COLO668 (cell line): ENCODE results near the gene NECTIN1.

Experiments
- DNase-seq: peaks from one replicate; lab custom pipeline; 2025; ENCODE audit not compliant: unreplicated experiment; lab: John Stamatoyannopoulos, UW

NECTIN1 gene

GRCh38 chr11:119694334-119694733 lies 34.7 kb downstream of the NECTIN1 start:
- peak; percentile 13 for DNase-seq

GRCh38 chr11:119693253-119693815 lies 35.7 kb downstream of the NECTIN1 start:
- DNase-seq, result peak; percentile 6

GRCh38 chr11:119692540-119692820 lies 36.5 kb downstream of the NECTIN1 start:
- no peak for DNase-seq

DNA sequence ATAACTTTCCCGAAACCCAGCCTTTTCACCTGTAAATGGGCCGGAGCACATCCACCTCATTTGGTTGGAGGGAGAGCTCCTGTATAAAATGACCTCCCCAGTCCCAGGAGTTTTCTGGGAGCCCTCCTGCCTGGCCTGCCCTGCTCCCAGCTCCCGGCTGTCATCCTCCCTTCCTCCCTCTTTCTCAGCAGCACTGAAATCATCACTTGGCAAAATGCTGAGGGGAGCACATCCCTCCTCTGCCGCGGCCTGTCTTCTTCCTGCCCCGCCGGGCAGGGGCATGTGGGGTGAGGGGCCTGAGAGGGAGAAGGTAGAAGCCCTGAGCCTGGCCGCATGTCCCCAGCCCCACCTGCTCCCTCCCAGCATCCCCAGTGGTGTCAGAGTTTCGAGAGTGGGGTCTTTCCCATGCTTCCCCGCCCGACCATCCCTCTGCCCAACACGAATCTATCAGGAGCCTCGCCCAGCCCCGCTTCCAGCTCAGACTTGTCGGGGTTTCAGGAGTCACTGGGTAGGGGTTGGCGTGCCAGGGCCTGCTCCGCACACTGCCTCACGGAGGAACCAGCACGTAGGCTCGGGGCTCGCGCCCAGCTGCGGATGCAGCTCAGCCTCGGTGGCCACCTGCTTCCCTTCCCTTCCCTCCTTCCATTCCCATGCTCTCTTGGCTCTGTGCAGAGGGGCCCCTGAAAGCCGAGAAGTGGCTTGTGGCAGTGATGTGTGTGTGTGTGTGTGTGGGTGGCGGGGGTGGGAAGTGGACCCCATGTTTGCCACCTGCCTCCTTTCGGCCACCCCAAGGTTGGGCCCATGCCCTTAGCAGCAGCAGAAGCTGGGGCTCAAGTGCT lies 37.1 kb downstream of the NECTIN1 start:
- DNase-seq, result peak; percentile 34

- no peak for DNase-seq
Observed at GRCh38 chr11:119691020-119691666, 37.9 kb downstream of the NECTIN1 start.

DNA sequence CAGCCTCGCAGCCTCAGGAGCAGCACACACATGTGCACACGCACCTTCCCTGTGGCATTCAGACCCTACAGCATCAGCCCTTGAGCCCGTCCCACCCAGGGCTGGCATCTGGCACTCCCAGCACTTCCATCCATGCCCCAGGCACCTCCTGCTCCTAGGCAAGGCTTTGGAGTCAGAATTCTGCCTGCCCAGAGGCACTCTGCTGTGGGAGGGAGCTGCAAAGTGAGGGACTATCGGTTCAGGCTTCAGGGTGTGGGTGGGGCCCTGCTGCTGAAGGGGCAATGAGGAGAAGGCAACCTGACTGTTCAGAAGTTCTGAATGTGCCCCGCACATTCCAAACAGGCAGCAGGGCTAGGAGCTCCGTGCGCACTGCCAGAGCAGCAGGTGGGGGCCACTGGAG lies 39.7 kb downstream of the NECTIN1 start:
- DNase-seq, result no peak

GRCh38 chr11:119688356-119688755 lies 40.6 kb downstream of the NECTIN1 start:
- DNase-seq, result no peak

DNA sequence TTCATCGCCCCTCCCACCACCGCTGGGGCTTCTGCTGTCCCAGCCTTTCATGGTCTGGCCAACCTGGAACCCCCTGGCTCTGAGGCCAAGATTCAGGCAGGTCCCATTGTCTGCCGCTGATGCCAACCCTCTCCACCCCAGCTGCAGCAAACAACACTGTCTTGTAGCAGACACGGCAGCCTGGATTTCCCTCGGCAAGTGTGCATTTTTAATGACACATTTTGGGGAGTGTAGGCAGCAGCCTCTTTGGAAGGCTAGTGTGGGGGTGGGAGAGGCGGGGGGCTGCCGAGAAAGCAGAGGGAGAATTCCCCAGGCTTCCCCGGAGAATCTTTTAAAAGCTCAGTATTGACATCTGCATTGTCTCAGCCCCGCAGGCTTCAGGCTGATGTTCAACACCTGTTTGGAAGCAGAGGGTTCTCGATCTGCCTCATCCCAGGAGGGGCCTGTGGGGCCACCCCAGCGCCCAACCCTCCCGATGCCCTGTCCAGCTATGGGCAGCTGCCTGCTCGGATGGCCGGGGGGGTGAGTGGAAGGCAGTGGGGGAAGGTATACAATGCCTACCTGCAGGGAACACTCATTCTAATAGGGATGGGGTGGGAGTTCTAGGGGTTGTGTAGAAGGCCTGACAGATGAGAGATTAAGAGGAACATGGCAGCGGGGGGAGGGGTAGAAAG lies 41.5 kb downstream of the NECTIN1 start:
- DNase-seq, result no peak

DNA sequence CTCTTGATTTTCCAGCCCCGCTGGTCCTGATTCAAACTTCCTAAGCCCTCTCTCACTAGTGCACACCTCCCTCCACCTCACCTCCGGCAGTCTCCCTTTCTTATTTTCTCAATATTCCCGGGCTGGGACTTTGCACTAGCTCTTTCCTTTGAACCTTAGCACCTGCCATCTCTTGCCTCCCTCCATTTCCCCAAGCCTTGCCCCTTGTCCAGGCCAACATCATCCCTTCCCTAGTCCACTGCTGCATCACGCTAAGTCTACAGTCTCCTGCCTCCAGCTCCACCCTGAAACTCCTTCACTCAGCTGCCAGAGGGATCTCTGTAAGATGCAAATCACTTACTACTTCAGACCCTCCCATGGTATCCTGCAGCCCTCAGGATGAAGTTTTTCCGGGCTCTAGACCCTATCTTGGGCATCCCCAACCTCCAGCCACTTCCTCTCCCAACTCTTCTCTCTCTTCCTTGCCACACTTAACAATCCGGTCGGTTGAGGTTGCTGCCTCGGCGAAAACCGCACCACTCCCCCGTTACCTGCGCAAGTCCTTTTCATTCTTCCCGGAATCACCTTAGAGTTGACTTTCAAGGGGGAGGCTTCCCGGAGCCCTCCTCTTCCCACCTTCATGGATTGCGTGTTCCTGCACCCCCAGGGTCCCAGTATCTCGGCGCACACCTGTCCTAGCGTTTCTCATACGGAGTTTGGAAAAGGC lies 42.7 kb downstream of the NECTIN1 start:
- no peak for DNase-seq

DNA sequence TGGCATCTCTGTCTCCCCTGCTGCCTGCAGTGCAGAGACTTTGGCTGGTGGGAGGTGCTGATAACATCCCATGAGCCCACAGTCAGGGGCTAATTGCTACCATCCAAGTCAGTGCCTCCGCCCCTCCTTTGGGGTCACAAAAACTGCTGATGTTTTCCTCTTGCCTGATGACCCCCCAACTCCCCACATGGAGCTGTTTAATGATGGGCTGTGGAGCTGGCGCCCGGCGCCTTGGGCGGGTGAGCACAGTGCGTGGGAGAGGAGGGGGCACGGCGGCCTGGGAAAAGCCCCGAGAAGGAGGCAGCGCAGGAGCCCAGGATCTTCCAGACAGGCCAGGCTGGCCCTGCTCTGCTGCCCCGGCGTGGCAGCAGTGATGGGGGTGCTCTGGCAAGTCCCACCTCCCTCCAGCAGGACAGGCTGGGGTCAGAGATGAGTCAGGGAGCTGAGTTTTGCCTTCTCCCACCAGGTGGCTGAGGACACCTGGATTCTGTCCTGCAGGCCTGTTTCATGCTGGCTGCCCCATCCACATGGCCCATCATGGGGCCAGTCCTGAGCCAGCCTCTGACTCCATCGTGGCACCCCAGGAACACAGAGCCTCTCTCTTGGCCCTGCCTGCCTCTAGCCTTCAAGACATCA lies 43.8 kb downstream of the NECTIN1 start:
- DNase-seq, result no peak

GRCh38 chr11:119684361-119685110 lies 44.5 kb downstream of the NECTIN1 start:
- peak; percentile 25 for DNase-seq

DNA sequence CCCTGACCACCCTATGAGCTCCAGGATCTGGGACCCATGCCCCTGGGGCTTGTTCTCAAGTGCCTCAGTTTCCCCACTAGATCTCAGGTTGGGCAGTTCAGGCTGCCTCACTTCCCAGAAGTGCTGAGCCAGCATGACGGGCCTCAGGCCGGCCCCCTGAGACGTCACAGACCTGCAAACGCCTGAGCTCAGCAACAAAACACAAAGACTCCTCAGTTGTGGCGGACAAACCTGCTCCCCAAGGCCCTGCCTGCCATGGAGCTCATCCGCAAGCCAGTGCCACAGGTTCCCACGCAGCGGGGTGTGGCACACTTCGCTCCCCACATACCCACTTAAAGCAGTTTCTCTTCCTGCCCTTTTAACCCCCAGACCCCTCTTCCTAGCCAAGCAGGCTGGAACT lies 45.2 kb downstream of the NECTIN1 start:
- no peak for DNase-seq

- DNase-seq, result no peak
Observed at GRCh38 chr11:119681361-119681910, 47.6 kb downstream of the NECTIN1 start.

GRCh38 chr11:119680541-119681360 lies 48.2 kb downstream of the NECTIN1 start:
- DNase-seq, result no peak

DNA sequence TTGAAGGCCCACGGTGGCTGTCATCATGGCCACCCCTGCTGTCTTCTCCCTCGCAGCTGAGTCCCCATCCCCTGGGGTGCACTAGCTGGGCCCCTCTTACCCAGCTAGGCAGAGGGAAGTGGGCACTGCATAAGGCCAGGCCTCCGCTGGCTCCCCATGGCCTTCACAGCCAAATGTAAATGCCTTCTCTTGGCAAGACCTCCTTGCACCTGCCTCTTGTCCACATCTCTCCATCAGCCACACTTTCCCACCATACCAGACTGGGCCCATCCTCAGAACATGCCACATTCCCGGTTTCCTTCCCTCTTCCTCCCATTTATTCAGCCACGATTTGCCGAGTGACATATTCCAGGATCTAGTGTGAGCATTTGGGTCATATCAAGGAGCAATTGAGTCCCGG lies 49.7 kb downstream of the NECTIN1 start:
- no peak for DNase-seq

DNA sequence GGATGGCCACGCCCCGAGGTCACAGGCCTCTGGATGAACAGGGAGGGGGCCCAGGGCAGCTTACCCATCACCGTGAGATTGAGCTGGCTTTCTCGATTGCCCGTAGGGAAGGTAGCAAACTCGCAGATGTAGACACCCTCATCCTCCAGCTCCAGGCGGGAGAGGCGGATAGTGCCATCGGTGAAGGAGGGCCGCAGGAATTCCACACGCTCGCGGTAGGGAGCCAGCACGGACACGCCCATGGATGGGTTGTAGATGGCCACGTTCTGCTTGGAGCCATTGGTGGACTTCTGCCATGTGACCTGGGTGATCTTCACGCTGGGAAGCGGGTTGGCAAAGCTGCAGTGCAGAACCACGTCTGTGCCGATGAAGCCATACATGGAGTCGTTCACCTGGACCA lies 50.6 kb downstream of the NECTIN1 start:
- no peak for DNase-seq

- DNase-seq, result no peak
Observed at GRCh38 chr11:119677840-119678239, 51.2 kb downstream of the NECTIN1 start.

DNA sequence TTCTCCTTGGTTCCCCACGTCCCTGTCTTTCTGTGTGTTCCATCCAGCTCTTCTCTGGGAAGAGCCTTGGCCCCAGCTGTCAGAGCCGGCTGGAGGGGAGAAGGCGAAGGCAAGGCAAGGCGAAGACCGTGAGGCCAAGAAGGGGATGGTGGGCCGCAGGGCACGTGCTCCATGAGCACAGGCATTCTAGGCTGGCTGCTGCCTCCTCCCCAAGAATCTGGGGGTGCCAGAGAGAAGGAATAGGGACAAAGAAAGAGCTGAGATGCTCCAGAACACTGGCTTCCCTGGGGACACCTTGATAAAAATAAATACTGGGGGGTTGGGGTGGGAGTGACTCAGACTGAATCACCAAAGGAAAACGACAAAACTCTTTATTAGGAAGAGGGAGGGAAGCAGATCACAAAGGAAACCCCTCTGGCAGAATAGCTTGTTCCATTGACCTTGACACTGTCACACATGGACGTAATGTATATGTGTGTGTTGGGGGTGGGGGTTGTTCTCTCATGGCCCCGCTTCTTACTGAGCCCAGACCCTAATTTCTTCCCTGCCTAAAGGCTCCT lies 52.5 kb downstream of the NECTIN1 start:
- no peak for DNase-seq
